Measurements from ENCODE around the gene LRIG3. TPM values are rescaled to one million over a fixed set of nuclear protein-coding genes. Genes with fewer than 3 reads are reported as not detected.
"Not testable (repeated sequence)": the region's sequence is repeated elsewhere in the genome, so short reads cannot be mapped to it uniquely, and the experiment has no call there.

LRIG3 gene
- total RNA-seq, 2 donors from 2014 or later, result 68.6 to 71.6 TPM

DNA sequence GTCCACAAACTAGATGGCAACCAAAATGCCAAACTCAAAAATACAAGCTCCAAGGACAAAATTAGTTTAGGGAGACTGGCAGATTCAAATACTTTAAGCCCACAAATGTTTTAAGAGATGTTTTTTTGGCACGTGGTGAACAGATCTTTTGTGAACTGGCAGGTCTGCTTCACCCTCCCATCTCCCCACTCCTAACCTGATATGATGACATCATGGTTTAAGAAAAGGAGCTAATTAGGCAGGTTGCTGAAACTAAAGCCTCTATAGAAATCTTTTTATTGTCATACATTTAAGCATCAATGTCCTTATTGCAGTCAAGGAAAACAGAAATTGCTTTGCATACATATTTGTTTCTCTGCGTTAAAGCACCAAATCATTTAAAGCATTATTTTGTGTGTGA, 5.8 kb downstream of the LRIG3 start:
- intact Hi-C loops (cut with DNase I), result no loop called here

DNA sequence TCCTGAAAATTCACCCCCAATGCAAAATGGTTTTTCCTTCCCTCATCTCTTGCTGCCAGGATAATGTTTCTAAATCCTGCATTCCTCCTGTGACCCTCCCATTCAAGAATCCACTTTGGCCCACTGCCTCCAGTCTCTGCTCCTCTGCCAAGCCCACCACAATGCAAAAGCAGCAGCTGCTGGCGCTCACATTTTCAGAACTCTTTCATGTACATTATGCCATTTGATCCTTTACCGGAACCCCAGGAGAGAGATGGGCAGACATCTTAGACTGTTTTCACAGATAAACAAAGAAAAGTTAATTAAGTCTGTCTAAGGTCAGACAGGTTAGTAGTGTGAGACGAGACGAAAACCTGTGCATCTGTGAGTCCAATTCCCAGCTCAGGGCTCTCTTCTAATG, 12.9 kb downstream of the LRIG3 start:
- WGBS, 2 donors, result 86 to 92% methylated on average over 4 of the region's 4 CpGs
- intact Hi-C loops (cut with DNase I), result no loop called here
- Histone ChIP-seq H3K4me3 (no peak overlapping the region), H3K27me3 (no peaks in the 10 kb centered on the region), H3K27ac (no peak overlapping the region), H3K9me3 (no peaks in the 10 kb centered on the region), H3K4me1 (peaks cover 8% of the 10 kb centered on the region), H3K36me3 (replicated peaks in 1 of 2; ENCODE audit: insufficient read depth in 1 of 2, low read depth in 2 of 2) (peaks cover 0 to 21% of the 10 kb centered on the region in 2 donors)
- ATAC-seq (no peak), DNase-seq (no peak)
- TF ChIP-seq, protein P1, sequence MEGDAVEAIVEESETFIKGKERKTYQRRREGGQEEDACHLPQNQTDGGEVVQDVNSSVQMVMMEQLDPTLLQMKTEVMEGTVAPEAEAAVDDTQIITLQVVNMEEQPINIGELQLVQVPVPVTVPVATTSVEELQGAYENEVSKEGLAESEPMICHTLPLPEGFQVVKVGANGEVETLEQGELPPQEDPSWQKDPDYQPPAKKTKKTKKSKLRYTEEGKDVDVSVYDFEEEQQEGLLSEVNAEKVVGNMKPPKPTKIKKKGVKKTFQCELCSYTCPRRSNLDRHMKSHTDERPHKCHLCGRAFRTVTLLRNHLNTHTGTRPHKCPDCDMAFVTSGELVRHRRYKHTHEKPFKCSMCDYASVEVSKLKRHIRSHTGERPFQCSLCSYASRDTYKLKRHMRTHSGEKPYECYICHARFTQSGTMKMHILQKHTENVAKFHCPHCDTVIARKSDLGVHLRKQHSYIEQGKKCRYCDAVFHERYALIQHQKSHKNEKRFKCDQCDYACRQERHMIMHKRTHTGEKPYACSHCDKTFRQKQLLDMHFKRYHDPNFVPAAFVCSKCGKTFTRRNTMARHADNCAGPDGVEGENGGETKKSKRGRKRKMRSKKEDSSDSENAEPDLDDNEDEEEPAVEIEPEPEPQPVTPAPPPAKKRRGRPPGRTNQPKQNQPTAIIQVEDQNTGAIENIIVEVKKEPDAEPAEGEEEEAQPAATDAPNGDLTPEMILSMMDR (IDR thresholded peaks at IDR 0.05), result no peak
- TF ChIP-seq POLR2A (IDR thresholded peaks at IDR 0.05), result no peak

More for the DNA sequence above, 5.8 kb downstream of the LRIG3 start:
- ATAC-seq, result no peak
- Histone ChIP-seq H3K36me3 (replicated peaks in 1 of 2; ENCODE audit: insufficient read depth in 1 of 2, low read depth in 2 of 2) (peaks cover 0 to 2% of the 10 kb centered on the region in 2 donors), H3K4me1 (peaks cover 45% of the 10 kb centered on the region), H3K27ac (peak overlapping the region; percentile 4 to 98 (median 58)), H3K4me3 (no peak overlapping the region), H3K27me3 (no peaks in the 10 kb centered on the region), H3K9me3 (no peaks in the 10 kb centered on the region)
- 33 to 34% methylated on average over 2 of the region's 2 CpGs for WGBS, 2 donors
- TF ChIP-seq, protein P1 (IDR thresholded peaks at IDR 0.05), result no peak
- no peak for TF ChIP-seq POLR2A (IDR thresholded peaks at IDR 0.05)
- no peak for DNase-seq

DNA sequence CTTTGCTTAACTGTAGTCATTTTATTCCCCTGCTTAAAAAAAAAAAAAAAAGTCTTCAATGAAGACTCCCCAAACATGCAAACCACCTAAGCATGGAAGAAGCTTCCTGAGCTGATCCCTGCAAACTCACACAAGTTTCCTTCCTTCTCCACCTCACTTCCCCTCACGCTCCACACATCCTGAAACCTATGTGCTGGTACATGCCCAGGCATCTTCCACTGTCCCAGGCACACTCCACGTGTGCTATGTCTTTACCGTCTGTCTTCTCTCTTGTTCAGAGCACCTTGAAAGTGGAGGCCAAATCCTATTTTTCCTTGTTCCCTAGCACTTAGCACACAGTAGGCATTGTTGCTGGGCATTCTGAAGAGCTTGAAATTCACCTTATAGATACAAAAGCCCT, 13.4 kb downstream of the LRIG3 start:
- ATAC-seq (no peak), DNase-seq (no peak)
- H3K9me3 ChIP-seq, result no peaks in the 10 kb centered on the region
- 88 to 90% methylated on average over 3 of the region's 3 CpGs for WGBS, 2 donors
- peaks cover 7% of the 10 kb centered on the region for H3K4me1 ChIP-seq
- H3K27me3 ChIP-seq, result no peaks in the 10 kb centered on the region
- H3K4me3 ChIP-seq, result no peak overlapping the region
- TF ChIP-seq, protein P1 (IDR thresholded peaks at IDR 0.05), result no peak
- no peak for TF ChIP-seq POLR2A (IDR thresholded peaks at IDR 0.05)
- H3K36me3 ChIP-seq (replicated peaks in 1 of 2; ENCODE audit: insufficient read depth in 1 of 2, low read depth in 2 of 2), result peaks cover 0 to 21% of the 10 kb centered on the region in 2 donors
- intact Hi-C loops (cut with DNase I), result no loop called here
- H3K27ac ChIP-seq, result no peak overlapping the region

DNA sequence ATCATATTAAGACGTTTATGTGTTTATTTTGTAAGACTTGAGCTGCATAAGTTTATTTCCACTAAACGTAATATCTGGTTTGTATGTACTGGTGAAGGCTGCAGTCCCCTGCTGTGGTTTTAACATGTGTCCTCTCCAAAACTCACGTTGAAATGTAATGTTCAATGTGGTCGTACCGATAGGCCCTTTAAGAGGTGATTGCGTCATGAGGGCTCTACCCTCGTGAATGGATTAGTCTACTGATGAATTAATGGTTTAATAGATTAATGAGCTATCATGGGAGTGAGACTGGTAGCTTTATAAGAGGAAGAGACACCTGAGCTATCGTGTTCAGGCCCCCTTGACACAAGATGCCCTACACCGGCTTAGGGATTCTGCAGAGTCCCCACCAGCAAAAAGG, 14.9 kb downstream of the LRIG3 start:
- Histone ChIP-seq H3K27me3 (no peaks in the 10 kb centered on the region), H3K9me3 (no peaks in the 10 kb centered on the region), H3K4me1 (peaks cover 4% of the 10 kb centered on the region), H3K36me3 (replicated peaks in 1 of 2; ENCODE audit: insufficient read depth in 1 of 2, low read depth in 2 of 2) (peaks cover 0 to 20% of the 10 kb centered on the region in 2 donors), H3K27ac (no peak overlapping the region), H3K4me3 (no peak overlapping the region)
- WGBS, 2 donors, result 66 to 71% methylated on average over 9 of the region's 9 CpGs
- DNase-seq, result no peak
- TF ChIP-seq, protein P1 (IDR thresholded peaks at IDR 0.05), result no peak
- TF ChIP-seq POLR2A (IDR thresholded peaks at IDR 0.05), result no peak
- no peak for ATAC-seq
- intact Hi-C loops (cut with DNase I), result no loop called here

DNA sequence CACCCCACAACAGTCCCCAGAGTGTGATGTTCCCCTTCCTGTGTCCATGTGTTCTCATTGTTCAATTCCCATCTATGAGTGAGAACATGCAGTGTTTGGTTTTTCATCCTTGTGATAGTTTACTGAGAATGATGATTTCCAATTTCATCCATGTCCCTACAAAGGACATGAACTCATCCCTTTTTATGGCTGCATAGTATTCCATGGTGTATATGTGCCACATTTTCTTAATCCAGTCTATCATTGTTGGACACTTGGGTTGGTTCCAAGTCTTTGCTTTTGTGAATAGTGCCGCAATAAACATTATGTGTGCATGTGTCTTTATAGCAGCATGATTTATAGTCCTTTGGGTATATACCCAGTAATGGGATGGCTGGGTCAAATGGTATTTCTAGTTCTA, 17.6 kb downstream of the LRIG3 start:
- H3K4me3 ChIP-seq; H3K27me3 ChIP-seq; H3K27ac ChIP-seq; DNase-seq; ATAC-seq; H3K9me3 ChIP-seq; intact Hi-C loops (cut with DNase I): not testable (repeated sequence)
- Histone ChIP-seq H3K4me1 (peaks cover 17% of the 10 kb centered on the region), H3K36me3 (replicated peaks in 1 of 2; ENCODE audit: insufficient read depth in 1 of 2, low read depth in 2 of 2) (peaks cover 0 to 11% of the 10 kb centered on the region in 2 donors)
- 90 to 92% methylated on average over 1 of the region's 1 CpG for WGBS, 2 donors
